DMS153 (cell line): ENCODE results near the gene KANSL3.
"Not testable (repeated sequence)": the region's sequence is repeated elsewhere in the genome, so short reads cannot be mapped to it uniquely, and the experiment has no call there.

Source experiments
- DNase-seq: peaks from one replicate; lab custom pipeline; 2025; lab: John Stamatoyannopoulos, UW

The KANSL3 gene

GRCh38 chr2:96638144-96639121, at the start of gene KANSL3:
TSS of gene KANSL3 (minus strand) at chr2:96638312. CDS start at chr2:96637135, 1,177 bp downstream.
- peak; percentile 76 for DNase-seq

GRCh38 chr2:96687266-96687665, 49.2 kb upstream of the KANSL3 start:
- DNase-seq, result no peak

GRCh38 chr2:96685577-96686459, 47.7 kb upstream of the KANSL3 start:
- peak; percentile 14 for DNase-seq

- no peak for DNase-seq
Measured at GRCh38 chr2:96684883-96685576, 46.9 kb upstream of the KANSL3 start.

- no peak for DNase-seq
Measured at GRCh38 chr2:96683972-96684820, 46.1 kb upstream of the KANSL3 start.

GRCh38 chr2:96683307-96683706, 45.2 kb upstream of the KANSL3 start:
- no peak for DNase-seq

- DNase-seq, result no peak
Measured at GRCh38 chr2:96681540-96681939, 43.4 kb upstream of the KANSL3 start.

- DNase-seq, result no peak
Measured at GRCh38 chr2:96680561-96681141, 42.5 kb upstream of the KANSL3 start.

- DNase-seq, result no peak
Measured at GRCh38 chr2:96679848-96680247, 41.7 kb upstream of the KANSL3 start.

GRCh38 chr2:96669539-96670215, 31.6 kb upstream of the KANSL3 start:
- DNase-seq, result no peak

- no peak for DNase-seq
Measured at GRCh38 chr2:96668771-96669170, 30.7 kb upstream of the KANSL3 start.

- not testable (repeated sequence) for DNase-seq
Measured at GRCh38 chr2:96665717-96666116, 27.6 kb upstream of the KANSL3 start.

GRCh38 chr2:96665083-96665569, 27.0 kb upstream of the KANSL3 start:
- DNase-seq, result no peak

GRCh38 chr2:96664366-96664925, 26.3 kb upstream of the KANSL3 start:
- DNase-seq, result no peak

GRCh38 chr2:96663829-96664228, 25.7 kb upstream of the KANSL3 start:
- no peak for DNase-seq

GRCh38 chr2:96663177-96663576, 25.1 kb upstream of the KANSL3 start:
- DNase-seq, result no peak

GRCh38 chr2:96662360-96662759, 24.2 kb upstream of the KANSL3 start:
- no peak for DNase-seq

GRCh38 chr2:96661324-96661723, 23.2 kb upstream of the KANSL3 start:
- no peak for DNase-seq

GRCh38 chr2:96656540-96656939, 18.4 kb upstream of the KANSL3 start:
- DNase-seq, result no peak

GRCh38 chr2:96655526-96655925, 17.4 kb upstream of the KANSL3 start:
- no peak for DNase-seq
